HG02970 (cell line): Measurements from ENCODE around the gene FITM1.
A peak's percentile ranks its signal among the peaks of the same experiment; 100 is the strongest.

ENCODE experiments used
- ATAC-seq: cut with Tn5 transposase; IDR thresholded peaks from one replicate; pipeline ENCODE4 v1.9.1; 2021; ENCODE audit warnings: mild to moderate bottlenecking, moderate library complexity, moderate number of reproducible peaks; ENCODE audit not compliant: unreplicated experiment, low FRiP score

FITM1 gene

GRCh38 chr14:24155100-24155499, 24.6 kb downstream of the FITM1 start:
- ATAC-seq, result no peak

- ATAC-seq, result no peak
Measured at GRCh38 chr14:24156840-24157239, 26.4 kb downstream of the FITM1 start.

- no peak for ATAC-seq
Measured at GRCh38 chr14:24157331-24157730, 26.9 kb downstream of the FITM1 start.

- ATAC-seq, result no peak
Measured at GRCh38 chr14:24159777-24160498, 29.5 kb downstream of the FITM1 start.

GRCh38 chr14:24160499-24160849, 30.0 kb downstream of the FITM1 start:
- ATAC-seq, result peak; percentile 2

DNA sequence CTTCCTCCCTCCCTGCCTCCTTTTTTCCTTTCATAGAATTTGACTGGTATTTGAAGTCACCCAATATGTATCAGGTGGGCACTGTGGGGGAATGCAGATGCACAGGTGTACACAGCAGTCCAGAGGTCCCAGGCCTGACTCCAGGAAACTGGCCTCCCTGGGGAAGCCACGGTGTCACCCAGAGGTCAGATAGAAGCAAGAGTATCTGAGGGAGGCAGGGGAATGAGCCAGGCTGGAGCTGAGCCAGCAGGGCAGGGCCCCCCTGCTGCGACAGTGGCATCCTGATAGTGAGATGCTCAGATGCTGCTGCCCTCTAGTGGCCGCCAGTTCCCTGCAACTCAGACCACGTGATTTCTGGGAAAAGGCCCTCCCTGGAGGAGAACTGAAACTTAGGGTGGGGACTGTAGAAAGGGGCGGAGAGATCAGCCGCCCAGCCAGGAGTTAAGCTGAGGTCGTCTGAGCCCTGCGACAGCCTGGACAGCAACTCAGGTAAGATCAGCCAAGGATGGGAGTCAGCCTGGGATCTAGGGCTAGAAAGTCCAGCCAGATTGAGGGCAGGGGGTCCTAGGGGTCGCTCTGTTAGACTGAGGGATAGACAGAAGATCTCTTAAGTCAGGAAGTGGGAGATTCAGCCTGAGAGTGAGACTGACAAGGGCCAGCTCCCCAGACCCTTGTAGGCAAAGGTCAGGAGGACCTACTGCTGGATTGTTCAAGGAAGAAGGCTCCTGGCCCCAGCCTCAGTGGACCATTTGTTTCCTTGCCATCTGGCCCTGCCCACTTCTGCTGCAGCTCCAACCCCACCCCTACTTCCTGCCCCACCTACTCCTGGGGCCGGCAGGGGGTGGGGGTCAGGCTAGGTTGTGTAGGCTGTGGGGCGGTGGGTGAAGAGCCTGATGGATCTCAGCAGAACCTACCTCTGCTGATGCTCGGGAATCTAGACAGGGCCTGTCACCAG, 30.7 kb downstream of the FITM1 start, which contains the start of gene IRF9:
Gene IRF9, plus strand, starts transcription at position 416 of the 955 bp plus-strand sequence. CDS start 880 bp downstream, outside the sequence.
- ATAC-seq, result peak; percentile 73

DNA sequence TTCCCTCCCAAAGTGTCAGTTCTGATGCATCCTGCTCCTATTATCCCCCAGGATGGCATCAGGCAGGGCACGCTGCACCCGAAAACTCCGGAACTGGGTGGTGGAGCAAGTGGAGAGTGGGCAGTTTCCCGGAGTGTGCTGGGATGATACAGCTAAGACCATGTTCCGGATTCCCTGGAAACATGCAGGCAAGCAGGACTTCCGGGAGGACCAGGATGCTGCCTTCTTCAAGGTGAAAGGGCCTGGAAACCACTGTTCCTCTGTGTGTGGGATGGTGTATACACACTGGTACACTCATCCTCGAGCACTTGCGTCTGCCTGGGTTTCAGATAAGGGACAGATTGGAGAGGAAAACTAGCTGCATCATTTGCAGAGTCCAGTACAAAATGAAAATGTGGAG, 31.6 kb downstream of the FITM1 start:
- no peak for ATAC-seq

GRCh38 chr14:24164518-24164991, 34.1 kb downstream of the FITM1 start:
- ATAC-seq, result no peak

- no peak for ATAC-seq
Measured at GRCh38 chr14:24165785-24166184, 35.3 kb downstream of the FITM1 start.

- no peak for ATAC-seq
Measured at GRCh38 chr14:24167469-24168114, 37.1 kb downstream of the FITM1 start.

GRCh38 chr14:24171422-24172260, 41.2 kb downstream of the FITM1 start, which contains the start of gene REC8:
REC8 (plus strand) TSS chr14:24172080; CDS start chr14:24172553, 473 bp downstream.
- ATAC-seq, result peak; percentile 69

GRCh38 chr14:24172261-24172860, 41.9 kb downstream of the FITM1 start:
- ATAC-seq, result no peak

GRCh38 chr14:24172871-24173281, 42.4 kb downstream of the FITM1 start:
- no peak for ATAC-seq

- no peak for ATAC-seq
Measured at GRCh38 chr14:24176599-24176998, 46.1 kb downstream of the FITM1 start.

DNA sequence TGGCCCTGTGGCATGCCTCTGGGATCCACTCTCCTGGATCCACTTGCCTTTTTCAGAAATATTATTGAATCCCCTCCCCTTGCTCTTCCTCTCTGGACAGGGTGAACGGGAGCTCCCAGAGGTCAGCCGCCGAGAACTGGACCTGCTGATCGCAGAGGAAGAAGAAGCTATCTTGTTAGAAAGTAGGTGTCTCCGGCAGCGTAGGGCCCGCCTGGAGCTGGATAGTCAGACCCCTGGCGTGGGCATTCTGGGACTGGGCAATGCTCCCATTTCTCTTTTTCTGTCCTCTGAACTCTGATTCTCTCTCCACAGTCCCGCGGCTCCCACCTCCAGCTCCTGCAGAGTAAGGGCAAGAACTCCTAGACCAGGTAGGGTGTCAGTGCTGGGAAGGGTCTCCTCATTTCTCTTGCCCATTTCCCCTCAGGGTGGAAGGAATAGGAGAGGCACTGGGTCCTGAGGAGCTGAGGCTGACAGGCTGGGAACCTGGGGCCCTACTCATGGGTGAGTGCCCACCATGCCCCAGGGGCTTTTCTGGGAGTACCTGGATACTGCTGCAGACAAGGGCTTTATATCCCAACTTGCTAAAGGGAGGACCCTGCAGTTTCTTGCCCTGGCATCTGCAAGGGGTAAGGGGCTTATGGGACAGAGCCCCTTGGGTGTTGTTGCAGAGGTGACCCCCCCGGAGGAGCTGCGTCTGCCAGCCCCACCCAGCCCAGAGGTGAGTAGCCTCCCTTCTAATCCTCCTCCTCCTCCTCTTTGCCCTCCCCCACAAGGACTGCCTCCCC, 46.8 kb downstream of the FITM1 start:
- no peak for ATAC-seq

GRCh38 chr14:24177891-24178290, 47.4 kb downstream of the FITM1 start:
- ATAC-seq, result no peak

DNA sequence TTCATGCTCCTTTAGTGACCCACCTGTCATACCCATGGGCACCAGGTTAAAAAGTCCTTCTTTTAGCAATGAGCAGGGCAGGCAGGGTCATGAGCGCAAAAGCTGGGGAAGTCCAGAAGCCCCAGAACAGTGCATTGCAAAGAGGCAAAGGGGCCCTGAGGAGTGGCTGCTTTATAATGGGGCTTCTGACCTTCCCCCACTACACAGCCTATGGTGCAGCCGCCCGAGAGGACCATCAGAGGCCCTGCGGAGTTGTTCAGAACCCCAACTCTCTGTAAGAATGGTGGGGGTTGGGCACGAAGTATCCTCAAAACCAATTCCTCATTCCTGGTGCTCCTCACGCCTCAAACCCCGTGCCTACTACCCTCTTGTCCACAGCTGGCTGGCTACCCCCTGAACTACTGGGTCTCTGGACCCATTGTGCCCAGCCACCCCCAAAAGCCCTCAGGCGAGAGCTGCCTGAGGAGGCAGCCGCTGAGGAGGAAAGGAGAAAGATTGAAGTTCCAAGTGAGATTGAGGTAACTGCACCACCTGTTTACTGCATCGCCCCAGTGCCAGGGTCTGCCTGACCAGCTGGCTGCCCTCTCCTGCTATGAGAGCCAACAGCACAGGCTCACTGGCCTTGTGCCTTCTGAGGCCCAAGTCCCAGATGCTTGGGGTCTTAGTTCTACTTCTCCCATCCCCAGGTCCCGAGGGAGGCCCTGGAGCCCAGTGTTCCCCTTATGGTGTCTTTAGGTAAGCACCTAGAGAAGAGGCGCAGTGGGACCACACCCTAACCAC, 48.1 kb downstream of the FITM1 start:
- no peak for ATAC-seq
